B cell (primary cell): ENCODE results near the gene SUSD4. TPM values are rescaled to one million over a fixed set of nuclear protein-coding genes. Genes with fewer than 3 reads are reported as not detected.

Source experiments
- ATAC-seq: fragments of 200-7000 bp; cut with Tn5 transposase; one replicate; pipeline ENCODE4 v1.10.0; 2021; ENCODE audit warnings: low read depth, mild to moderate bottlenecking, moderate number of reproducible peaks, moderate library complexity
- CTCF ChIA-PET: fragments of 350-600 bp; sonication (Branson Sonifier 250); formaldehyde crosslinking; loops from one replicate; lab custom pipeline; 2021; ENCODE audit warnings: antibody characterized with exemption, inconsistent platforms; lab: Charles Lee
- POLR2A ChIA-PET: fragments of 350-600 bp; sonication (Branson Sonifier 250); formaldehyde crosslinking; loops from one replicate; lab custom pipeline; 2021; ENCODE audit warnings: antibody characterized with exemption; lab: Charles Lee
- DNase-seq: peaks from one replicate; pipeline ENCODE4 v3.0.0; 2013
- H2AFZ ChIP-seq: 2 replicates; pipeline ENCODE4 v1.6.1; 2012; ENCODE audit warnings: mild to moderate bottlenecking, low read depth, low read length; ENCODE audit not compliant: insufficient read depth, poor library complexity, severe bottlenecking
- H3K27ac ChIP-seq, 2 donors: 1 replicate in 1 of 2; 2 replicates in 1 of 2; pipeline ENCODE4 v1.5.1; 2012 to 2013; ENCODE audit warnings: low read length in 2 of 2, mild to moderate bottlenecking in 2 of 2, moderate library complexity in 1 of 2
- H3K27me3 ChIP-seq, 4 experiments: fragments of 200-600 bp in 1 of 4; sonication (generic) in 1 of 4; replicated peaks in 1 of 4; 1 replicate in 2 of 4; 2 replicates in 2 of 4; pipeline versions ENCODE4 v1.6.1 to v1.7.0; 2013 to 2016; ENCODE audit warnings: low read length in 3 of 4, mild to moderate bottlenecking in 2 of 4, mixed read lengths in 1 of 4, moderate library complexity in 1 of 4; ENCODE audit not compliant: insufficient read depth in 4 of 4, control insufficient read depth in 3 of 4; ENCODE audit errors: control extremely low read depth in 1 of 4
- H3K36me3 ChIP-seq, 2 experiments: replicated peaks in 1 of 2; 1 replicate in 1 of 2; 2 replicates in 1 of 2; pipeline versions ENCODE4 v1.6.1 to v1.7.1; 2013; ENCODE audit warnings: low read length in 1 of 2; ENCODE audit not compliant: insufficient read depth in 2 of 2, control insufficient read depth in 1 of 2; ENCODE audit errors: control extremely low read depth in 1 of 2, extremely low read depth in 1 of 2
- H3K4me1 ChIP-seq, 2 donors: fragments of 200-600 bp in 1 of 2; sonication (generic) in 1 of 2; 1 replicate in 1 of 2; 2 replicates in 1 of 2; pipeline versions ENCODE4 v1.5.1 to v1.6.1; 2013 to 2017; ENCODE audit warnings: low read length in 2 of 2; ENCODE audit not compliant: control insufficient read depth in 2 of 2, insufficient read depth in 2 of 2
- H3K4me2 ChIP-seq: replicated peaks from 2 replicates; pipeline ENCODE3; 2012; ENCODE audit warnings: mild to moderate bottlenecking, low read depth, low read length; ENCODE audit not compliant: poor library complexity, severe bottlenecking
- H3K4me3 ChIP-seq, 5 experiments: fragments of 200-600 bp in 1 of 5; sonication (generic) in 1 of 5; 1 replicate in 3 of 5; 2 replicates in 2 of 5; pipeline versions ENCODE4 v1.5.1 to v1.7.0; 2011 to 2016; ENCODE audit warnings: low read length in 4 of 5, mild to moderate bottlenecking in 4 of 5, low read depth in 2 of 5, control low read depth in 1 of 5, moderate library complexity in 1 of 5; ENCODE audit not compliant: insufficient read depth in 1 of 5; ENCODE audit errors: control extremely low read depth in 1 of 5, extremely low read depth in 1 of 5
- H3K79me2 ChIP-seq: fragments of 200-600 bp; sonication (generic); one replicate; pipeline ENCODE4 v1.6.0; 2016; ENCODE audit warnings: low read length; ENCODE audit not compliant: control insufficient read depth, insufficient read depth
- H3K9ac ChIP-seq: fragments of 200-600 bp; sonication (generic); 2 replicates; pipeline ENCODE4 v1.6.1; 2017; ENCODE audit warnings: mild to moderate bottlenecking, low read length, moderate library complexity
- H3K9me3 ChIP-seq, 3 donors: one replicate each; pipeline versions ENCODE4 v1.6.1 to v1.7.1; 2013; ENCODE audit warnings: low read length in 2 of 3; ENCODE audit not compliant: control insufficient read depth in 2 of 3, insufficient read depth in 1 of 3; ENCODE audit errors: control extremely low read depth in 1 of 3
- H4K20me1 ChIP-seq: 2 replicates; pipeline ENCODE4 v1.6.0; 2012; ENCODE audit warnings: mild to moderate bottlenecking, low read length; ENCODE audit not compliant: insufficient read depth, control insufficient read depth, poor library complexity, severe bottlenecking
- H3K27ac Mint-ChIP-seq: one replicate; pipeline ENCODE4 v1.8.0; 2021; ENCODE audit warnings: mixed read lengths
- H3K27me3 Mint-ChIP-seq: one replicate; pipeline ENCODE4 v1.8.0; 2021; ENCODE audit warnings: mixed read lengths
- H3K4me1 Mint-ChIP-seq: one replicate; pipeline ENCODE4 v1.8.0; 2021; ENCODE audit warnings: mixed read lengths
- H3K4me3 Mint-ChIP-seq: one replicate; pipeline ENCODE4 v1.8.0; 2021; ENCODE audit warnings: mixed read lengths
- H3K9me3 Mint-ChIP-seq: one replicate; pipeline ENCODE4 v1.8.0; 2022; ENCODE audit warnings: mixed read lengths; ENCODE audit not compliant: insufficient read depth
- EZH2 ChIP-seq: IDR thresholded peaks from 2 replicates; pipeline ENCODE4 v1.6.1; 2012; ENCODE audit warnings: borderline replicate concordance, low read depth, mild to moderate bottlenecking, moderate library complexity, low read length; ENCODE audit not compliant: insufficient read depth, poor library complexity, severe bottlenecking
- WGBS: methylation state at CpG from one replicate; pipeline ENCODE4 v1.1.5; 2013; ENCODE audit warnings: missing lambda C conversion rate; ENCODE audit not compliant: insufficient coverage; 5-methylcytosine and 5-hydroxymethylcytosine counted together
- intact Hi-C: fragments of 100-400 bp; cut with micrococcal nuclease; formaldehyde crosslinking; loops from one replicate; pipeline ENCODE4 v1.10.0; 2022
- polyA plus RNA-seq: library from polyadenylated mRNA; depleted of rRNA; stranded (reverse); fragments of >200 nt; gene quantifications from 2 replicates; pipeline ENCODE4 v1.2.3, GENCODE V29; 2012
- total RNA-seq, 2 donors: library from RNA; stranded (reverse); fragments of 120-200 nt in 1 of 2; gene quantifications; 1 replicate in 1 of 2; 2 replicates in 1 of 2; pipeline versions ENCODE4 v1.2.3 to v1.2.4, GENCODE V29; 2013 to 2022
- TF ChIP-seq, protein P1 (sequence below): fragments of 200-600 bp; IDR thresholded peaks from one replicate; pipeline ENCODE4 v1.8.0; 2022; ENCODE audit warnings: antibody characterized with exemption, mild to moderate bottlenecking

SUSD4 gene
- total and polyA plus RNA-seq, 2 donors (not counting 1 experiment from before 2014, with no cell fraction given): 0.13 TPM; not detected in 1

DNA sequence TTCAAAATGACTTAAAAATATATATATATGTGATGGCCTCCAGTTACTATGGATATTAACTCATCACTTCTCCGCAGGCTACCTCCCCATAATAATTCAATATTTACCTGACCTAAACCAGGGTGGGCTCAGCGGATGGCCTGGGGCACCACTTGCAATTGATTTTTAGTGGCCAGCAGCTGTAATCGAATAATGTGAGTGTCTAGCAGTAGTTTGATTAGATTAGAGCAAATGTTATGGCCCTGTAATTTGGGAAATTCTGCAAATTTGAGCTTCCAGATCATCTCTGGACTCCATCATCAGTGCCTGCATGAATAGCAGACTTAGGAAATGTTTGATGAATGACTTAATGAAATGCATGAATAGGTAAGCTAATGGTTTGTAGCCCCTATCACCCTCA lies 14.7 kb downstream of the SUSD4 start:
- CTCF ChIA-PET: no interaction called here
- Histone ChIP-seq H3K79me2 (no peaks in the 10 kb centered on the region), H3K9me3 (no peaks in the 10 kb centered on the region), H3K9ac (no peak overlapping the region), H3K27me3 (peaks cover 0 to 5% (median 0%) of the 10 kb centered on the region in 4 experiments), H3K27ac (no peak overlapping the region), H2AFZ (no peak overlapping the region), H3K4me2 (no peak overlapping the region), H4K20me1 (no peaks in the 10 kb centered on the region), H3K36me3 (no peaks in the 10 kb centered on the region), H3K4me1 (no peaks in the 10 kb centered on the region), H3K4me3 (no peak overlapping the region)
- no peaks in the 10 kb centered on the region for H3K4me1 Mint-ChIP-seq
- H3K27ac Mint-ChIP-seq: no peak overlapping the region
- POLR2A ChIA-PET: no interaction called here
- ATAC-seq (no peak), DNase-seq (no peak)
- H3K4me3 Mint-ChIP-seq: no peak overlapping the region
- TF ChIP-seq EZH2: no peak
- TF ChIP-seq, protein P1, sequence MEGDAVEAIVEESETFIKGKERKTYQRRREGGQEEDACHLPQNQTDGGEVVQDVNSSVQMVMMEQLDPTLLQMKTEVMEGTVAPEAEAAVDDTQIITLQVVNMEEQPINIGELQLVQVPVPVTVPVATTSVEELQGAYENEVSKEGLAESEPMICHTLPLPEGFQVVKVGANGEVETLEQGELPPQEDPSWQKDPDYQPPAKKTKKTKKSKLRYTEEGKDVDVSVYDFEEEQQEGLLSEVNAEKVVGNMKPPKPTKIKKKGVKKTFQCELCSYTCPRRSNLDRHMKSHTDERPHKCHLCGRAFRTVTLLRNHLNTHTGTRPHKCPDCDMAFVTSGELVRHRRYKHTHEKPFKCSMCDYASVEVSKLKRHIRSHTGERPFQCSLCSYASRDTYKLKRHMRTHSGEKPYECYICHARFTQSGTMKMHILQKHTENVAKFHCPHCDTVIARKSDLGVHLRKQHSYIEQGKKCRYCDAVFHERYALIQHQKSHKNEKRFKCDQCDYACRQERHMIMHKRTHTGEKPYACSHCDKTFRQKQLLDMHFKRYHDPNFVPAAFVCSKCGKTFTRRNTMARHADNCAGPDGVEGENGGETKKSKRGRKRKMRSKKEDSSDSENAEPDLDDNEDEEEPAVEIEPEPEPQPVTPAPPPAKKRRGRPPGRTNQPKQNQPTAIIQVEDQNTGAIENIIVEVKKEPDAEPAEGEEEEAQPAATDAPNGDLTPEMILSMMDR: no peak
- peaks cover 9% of the 10 kb centered on the region for H3K27me3 Mint-ChIP-seq
- 100% methylated on average over 1 of the region's 3 CpGs for WGBS
- intact Hi-C loops: no loop called here
- H3K9me3 Mint-ChIP-seq: no peaks in the 10 kb centered on the region

DNA sequence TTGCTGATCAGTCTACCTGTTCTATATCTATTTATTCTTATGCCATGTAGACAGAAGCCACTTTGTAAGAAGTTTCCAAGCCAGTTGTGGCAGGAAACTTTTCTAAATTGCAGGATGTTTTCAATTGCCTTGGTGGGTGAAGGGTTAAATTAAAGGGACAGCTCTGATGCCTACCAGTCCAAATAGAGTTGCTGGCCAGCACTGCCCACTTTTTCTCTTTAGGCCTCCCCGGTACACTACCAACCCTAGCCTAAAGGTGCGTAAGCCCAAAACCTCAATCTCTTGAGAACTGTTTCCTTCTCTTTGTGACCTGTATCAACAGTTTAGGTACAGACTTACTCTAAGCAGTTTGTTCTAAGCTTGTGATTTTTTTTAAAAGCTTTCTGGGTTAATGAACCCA lies 15.5 kb downstream of the SUSD4 start:
- Histone ChIP-seq H2AFZ (no peak overlapping the region), H3K79me2 (no peaks in the 10 kb centered on the region), H4K20me1 (no peaks in the 10 kb centered on the region), H3K4me3 (no peak overlapping the region), H3K9me3 (no peaks in the 10 kb centered on the region), H3K4me1 (no peaks in the 10 kb centered on the region), H3K36me3 (no peaks in the 10 kb centered on the region), H3K27ac (no peak overlapping the region), H3K27me3 (peaks cover 0 to 5% (median 0%) of the 10 kb centered on the region in 4 experiments), H3K9ac (no peak overlapping the region), H3K4me2 (no peak overlapping the region)
- DNase-seq (no peak), ATAC-seq (no peak)
- TF ChIP-seq EZH2: no peak
- TF ChIP-seq, protein P1: no peak
- POLR2A ChIA-PET: no interaction called here
- H3K9me3 Mint-ChIP-seq: no peaks in the 10 kb centered on the region
- H3K4me1 Mint-ChIP-seq: no peaks in the 10 kb centered on the region
- WGBS: 100% methylated on average over 2 of the region's 2 CpGs
- peaks cover 8% of the 10 kb centered on the region for H3K27me3 Mint-ChIP-seq
- no peak overlapping the region for H3K4me3 Mint-ChIP-seq
- intact Hi-C loops: no loop called here
- no peak overlapping the region for H3K27ac Mint-ChIP-seq
- CTCF ChIA-PET: no interaction called here
